DND-41 (cell line): Measurements from ENCODE around the gene PYGO1.
A peak's percentile ranks its signal among the peaks of the same experiment; 100 is the strongest.

Experiments used
- ATAC-seq: fragments of 200-7000 bp; cut with Tn5 transposase; 3 replicates; pipeline ENCODE4 v1.9.1; 2021; ENCODE audit warnings: low read depth; ENCODE audit not compliant: insufficient read depth
- DNase-seq: peaks from one replicate; pipeline ENCODE4 v3.0.0-alpha.2; 2020
- H2AFZ ChIP-seq: 2 replicates; pipeline ENCODE4 v1.6.0; 2012; ENCODE audit warnings: low read depth, low read length
- H3K27ac ChIP-seq: 2 replicates; pipeline ENCODE4 v1.5.1; 2012; ENCODE audit warnings: low read length, inconsistent platforms
- H3K27me3 ChIP-seq: fragments of 200-600 bp; sonication (generic); 2 replicates; pipeline ENCODE4 v1.6.0; 2012; ENCODE audit warnings: low read length, mild to moderate bottlenecking, inconsistent platforms; ENCODE audit not compliant: insufficient read depth, poor library complexity
- H3K36me3 ChIP-seq: 2 replicates; pipeline ENCODE4 v1.5.1; 2012; ENCODE audit warnings: low read length, inconsistent platforms; ENCODE audit not compliant: insufficient read depth
- H3K4me1 ChIP-seq: 2 replicates; pipeline ENCODE4 v1.5.1; 2012; ENCODE audit warnings: mild to moderate bottlenecking, low read length; ENCODE audit not compliant: insufficient read depth
- H3K4me2 ChIP-seq: 2 replicates; pipeline ENCODE4 v1.6.0; 2012; ENCODE audit warnings: mild to moderate bottlenecking, moderate library complexity, low read length, inconsistent platforms; ENCODE audit not compliant: insufficient read depth
- H3K4me3 ChIP-seq, 2 experiments: fragments of 200-600 bp in 1 of 2; shearing (Covaris generic) in 1 of 2; 2 replicates each; pipeline ENCODE4 v1.5.1; 2012 to 2016; ENCODE audit warnings: inconsistent platforms in 2 of 2, low read length in 2 of 2, mild to moderate bottlenecking in 2 of 2, low read depth in 1 of 2, moderate library complexity in 1 of 2
- H3K79me2 ChIP-seq: 2 replicates; pipeline ENCODE4 v1.6.0; 2012; ENCODE audit warnings: low read length, inconsistent platforms; ENCODE audit not compliant: insufficient read depth
- H3K9ac ChIP-seq: 2 replicates; pipeline ENCODE4 v1.6.0; 2012; ENCODE audit warnings: low read depth, mild to moderate bottlenecking, inconsistent platforms, low read length, moderate library complexity
- H3K9me3 ChIP-seq: 2 replicates; pipeline ENCODE4 v1.5.1; 2012; ENCODE audit warnings: low read length, moderate library complexity, mild to moderate bottlenecking, inconsistent platforms; ENCODE audit not compliant: insufficient read depth, severe bottlenecking
- H4K20me1 ChIP-seq: 2 replicates; pipeline ENCODE4 v1.6.0; 2012; ENCODE audit warnings: low read length; ENCODE audit not compliant: insufficient read depth
- EZH2 ChIP-seq: IDR thresholded peaks from 3 replicates; pipeline ENCODE4 v1.6.1; 2012; ENCODE audit warnings: borderline replicate concordance, low read depth, mild to moderate bottlenecking, moderate library complexity, low read length, inconsistent platforms; ENCODE audit not compliant: severe bottlenecking
- TF ChIP-seq, protein P1 (sequence below): IDR thresholded peaks from 2 replicates; pipeline ENCODE4 v1.5.1; 2012; ENCODE audit warnings: borderline replicate concordance, low read length, moderate library complexity, mild to moderate bottlenecking; ENCODE audit not compliant: poor library complexity, severe bottlenecking; ENCODE audit errors: extremely low read depth

The PYGO1 gene

GRCh38 chr15:55535436-55535835 lies 52.7 kb downstream of the PYGO1 start:
- TF ChIP-seq, protein P1, sequence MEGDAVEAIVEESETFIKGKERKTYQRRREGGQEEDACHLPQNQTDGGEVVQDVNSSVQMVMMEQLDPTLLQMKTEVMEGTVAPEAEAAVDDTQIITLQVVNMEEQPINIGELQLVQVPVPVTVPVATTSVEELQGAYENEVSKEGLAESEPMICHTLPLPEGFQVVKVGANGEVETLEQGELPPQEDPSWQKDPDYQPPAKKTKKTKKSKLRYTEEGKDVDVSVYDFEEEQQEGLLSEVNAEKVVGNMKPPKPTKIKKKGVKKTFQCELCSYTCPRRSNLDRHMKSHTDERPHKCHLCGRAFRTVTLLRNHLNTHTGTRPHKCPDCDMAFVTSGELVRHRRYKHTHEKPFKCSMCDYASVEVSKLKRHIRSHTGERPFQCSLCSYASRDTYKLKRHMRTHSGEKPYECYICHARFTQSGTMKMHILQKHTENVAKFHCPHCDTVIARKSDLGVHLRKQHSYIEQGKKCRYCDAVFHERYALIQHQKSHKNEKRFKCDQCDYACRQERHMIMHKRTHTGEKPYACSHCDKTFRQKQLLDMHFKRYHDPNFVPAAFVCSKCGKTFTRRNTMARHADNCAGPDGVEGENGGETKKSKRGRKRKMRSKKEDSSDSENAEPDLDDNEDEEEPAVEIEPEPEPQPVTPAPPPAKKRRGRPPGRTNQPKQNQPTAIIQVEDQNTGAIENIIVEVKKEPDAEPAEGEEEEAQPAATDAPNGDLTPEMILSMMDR: no peak
- TF ChIP-seq EZH2: no peak
- no peaks in the 10 kb centered on the region for H3K36me3 ChIP-seq
- H3K27me3 ChIP-seq: peaks cover 3% of the 10 kb centered on the region
- H3K9ac ChIP-seq: no peak overlapping the region
- H3K4me3 ChIP-seq: no peak overlapping the region
- no peaks in the 10 kb centered on the region for H4K20me1 ChIP-seq
- DNase-seq (peak; percentile 6), ATAC-seq (no peak)
- H3K4me1 ChIP-seq: no peaks in the 10 kb centered on the region
- H3K27ac ChIP-seq: no peak overlapping the region
- no peak overlapping the region for H2AFZ ChIP-seq
- H3K9me3 ChIP-seq: no peaks in the 10 kb centered on the region
- no peak overlapping the region for H3K4me2 ChIP-seq
- no peaks in the 10 kb centered on the region for H3K79me2 ChIP-seq

GRCh38 chr15:55532944-55533343 lies 55.2 kb downstream of the PYGO1 start:
- H3K27me3 ChIP-seq: peaks cover 3% of the 10 kb centered on the region
- no peaks in the 10 kb centered on the region for H4K20me1 ChIP-seq
- ATAC-seq (no peak), DNase-seq (no peak)
- no peaks in the 10 kb centered on the region for H3K79me2 ChIP-seq
- no peak overlapping the region for H3K9ac ChIP-seq
- no peak overlapping the region for H3K4me3 ChIP-seq
- H3K4me2 ChIP-seq: no peak overlapping the region
- no peaks in the 10 kb centered on the region for H3K36me3 ChIP-seq
- H3K27ac ChIP-seq: no peak overlapping the region
- H3K4me1 ChIP-seq: no peaks in the 10 kb centered on the region
- no peak for TF ChIP-seq EZH2
- TF ChIP-seq, protein P1: no peak
- no peak overlapping the region for H2AFZ ChIP-seq
- H3K9me3 ChIP-seq: no peaks in the 10 kb centered on the region

GRCh38 chr15:55530861-55531313 lies 57.3 kb downstream of the PYGO1 start:
- Histone ChIP-seq H3K4me2 (no peak overlapping the region), H3K36me3 (no peaks in the 10 kb centered on the region), H3K27me3 (peaks cover 3% of the 10 kb centered on the region), H3K27ac (no peak overlapping the region), H3K9ac (no peak overlapping the region), H3K4me3 (no peak overlapping the region), H2AFZ (no peak overlapping the region), H3K79me2 (no peaks in the 10 kb centered on the region), H3K9me3 (no peaks in the 10 kb centered on the region), H3K4me1 (no peaks in the 10 kb centered on the region; the same call in 1 of the 2 replicates), H4K20me1 (no peaks in the 10 kb centered on the region)
- no peak for ATAC-seq
- no peak for DNase-seq
- TF ChIP-seq, protein P1: no peak
- no peak for TF ChIP-seq EZH2

DNA sequence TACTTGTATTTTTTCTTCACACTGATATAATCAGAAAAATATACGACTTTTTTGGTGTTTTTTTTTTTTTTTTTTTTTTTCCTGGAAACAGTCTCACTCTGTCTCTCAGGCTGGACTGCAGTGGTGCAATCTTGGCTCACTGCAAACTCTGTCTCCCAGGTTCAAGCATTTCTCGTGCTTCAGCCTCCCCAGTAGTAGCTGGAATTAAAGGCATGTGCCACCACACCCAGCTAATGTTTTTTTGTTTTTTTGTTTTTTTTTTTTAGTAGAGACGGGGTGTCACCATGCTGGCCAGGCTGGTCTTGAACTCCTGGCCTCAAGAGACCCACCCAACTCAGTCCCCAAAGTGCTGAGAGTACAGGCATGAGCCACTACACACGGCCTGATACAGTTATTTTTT lies 59.3 kb downstream of the PYGO1 start:
- Histone ChIP-seq H3K4me2 (no peak overlapping the region), H3K9me3 (no peaks in the 10 kb centered on the region), H3K9ac (no peak overlapping the region), H3K27ac (no peak overlapping the region), H3K4me1 (no peaks in the 10 kb centered on the region; the same call in 1 of the 2 replicates), H2AFZ (no peak overlapping the region), H3K36me3 (no peaks in the 10 kb centered on the region), H3K27me3 (peaks cover 3% of the 10 kb centered on the region), H3K4me3 (no peak overlapping the region), H4K20me1 (no peaks in the 10 kb centered on the region), H3K79me2 (no peaks in the 10 kb centered on the region)
- ATAC-seq (no peak), DNase-seq (no peak)
- no peak for TF ChIP-seq EZH2
- TF ChIP-seq, protein P1: no peak
